ENCODE measurements around the gene LRP5. TPM values are rescaled to one million over a fixed set of nuclear protein-coding genes. Genes with fewer than 3 reads are reported as not detected.
A peak's percentile ranks its signal among the peaks of the same experiment; 100 is the strongest.
"Not testable (repeated sequence)": the region's sequence is repeated elsewhere in the genome, so short reads cannot be mapped to it uniquely, and the experiment has no call there.

The LRP5 gene
- total RNA-seq, 2 donors from 2014 or later = 48.3 to 57.1 TPM

DNA sequence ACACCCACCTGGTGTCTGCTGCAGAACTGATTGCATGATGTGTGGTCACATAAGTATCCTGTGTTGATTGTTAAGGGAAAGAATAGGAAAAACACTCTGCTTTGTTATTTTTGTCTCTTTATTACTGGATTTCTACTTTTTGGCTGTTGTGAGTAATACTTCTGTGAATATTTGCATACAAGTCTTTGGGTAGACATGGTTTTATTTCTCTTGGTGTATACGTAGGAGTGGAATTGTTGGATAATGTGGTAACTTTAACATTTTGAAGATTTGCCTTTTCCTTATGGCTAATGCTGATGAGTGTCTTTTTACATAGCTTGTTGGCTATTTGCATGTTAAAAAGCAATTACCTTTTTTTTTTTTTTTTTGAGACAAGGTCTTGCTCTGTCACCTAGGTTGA is 161.3 kb downstream of the LRP5 start:
- H3K36me3 ChIP-seq = no peaks in the 10 kb centered on the region
- H3K9me3 ChIP-seq = no peaks in the 10 kb centered on the region
- no peak for TF ChIP-seq POLR2AphosphoS5 (IDR thresholded peaks at IDR 0.05)
- TF ChIP-seq, protein P1, sequence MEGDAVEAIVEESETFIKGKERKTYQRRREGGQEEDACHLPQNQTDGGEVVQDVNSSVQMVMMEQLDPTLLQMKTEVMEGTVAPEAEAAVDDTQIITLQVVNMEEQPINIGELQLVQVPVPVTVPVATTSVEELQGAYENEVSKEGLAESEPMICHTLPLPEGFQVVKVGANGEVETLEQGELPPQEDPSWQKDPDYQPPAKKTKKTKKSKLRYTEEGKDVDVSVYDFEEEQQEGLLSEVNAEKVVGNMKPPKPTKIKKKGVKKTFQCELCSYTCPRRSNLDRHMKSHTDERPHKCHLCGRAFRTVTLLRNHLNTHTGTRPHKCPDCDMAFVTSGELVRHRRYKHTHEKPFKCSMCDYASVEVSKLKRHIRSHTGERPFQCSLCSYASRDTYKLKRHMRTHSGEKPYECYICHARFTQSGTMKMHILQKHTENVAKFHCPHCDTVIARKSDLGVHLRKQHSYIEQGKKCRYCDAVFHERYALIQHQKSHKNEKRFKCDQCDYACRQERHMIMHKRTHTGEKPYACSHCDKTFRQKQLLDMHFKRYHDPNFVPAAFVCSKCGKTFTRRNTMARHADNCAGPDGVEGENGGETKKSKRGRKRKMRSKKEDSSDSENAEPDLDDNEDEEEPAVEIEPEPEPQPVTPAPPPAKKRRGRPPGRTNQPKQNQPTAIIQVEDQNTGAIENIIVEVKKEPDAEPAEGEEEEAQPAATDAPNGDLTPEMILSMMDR (IDR thresholded peaks at IDR 0.05) = no peak
- TF ChIP-seq POLR2A (IDR thresholded peaks at IDR 0.05) = no peak
- intact Hi-C loops (cut with DNase I) = no loop called here
- H3K4me3 ChIP-seq = no peak overlapping the region
- H3K27ac ChIP-seq = no peak overlapping the region
- peaks cover 14% of the 10 kb centered on the region for H3K4me1 ChIP-seq (replicated peaks)
- no peak for DNase-seq (ENCODE audit: low spot score)
- H3K27me3 ChIP-seq (replicated peaks; ENCODE audit: insufficient read depth) = no peaks in the 10 kb centered on the region
- WGBS = 88% methylated on average over 1 of the region's 1 CpG

DNA sequence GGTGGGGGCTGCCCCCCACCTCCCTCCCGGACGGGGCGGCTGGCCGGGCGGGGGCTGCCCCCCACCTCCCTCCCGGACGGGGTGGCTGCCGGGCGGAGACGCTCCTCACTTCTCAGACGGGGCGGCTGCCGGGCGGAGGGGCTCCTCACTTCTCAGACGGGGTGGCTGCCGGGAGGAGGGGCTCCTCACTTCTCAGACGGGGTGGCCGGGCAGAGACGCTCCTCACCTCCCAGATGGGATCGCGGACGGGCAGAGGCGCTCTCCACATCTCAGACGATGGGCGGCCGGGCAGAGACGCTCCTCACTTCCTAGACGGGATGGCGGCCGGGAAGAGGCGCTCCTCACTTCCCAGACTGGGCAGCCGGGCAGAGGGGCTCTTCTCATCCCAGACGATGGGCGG is 163.2 kb downstream of the LRP5 start:
- 93% methylated on average over 28 of the region's 34 CpGs for WGBS
- H3K36me3 ChIP-seq; H3K27me3 ChIP-seq (replicated peaks; ENCODE audit: insufficient read depth); H3K9me3 ChIP-seq; H3K27ac ChIP-seq; H3K4me3 ChIP-seq; DNase-seq (ENCODE audit: low spot score); intact Hi-C loops (cut with DNase I); H3K4me1 ChIP-seq (replicated peaks): not testable (repeated sequence)

DNA sequence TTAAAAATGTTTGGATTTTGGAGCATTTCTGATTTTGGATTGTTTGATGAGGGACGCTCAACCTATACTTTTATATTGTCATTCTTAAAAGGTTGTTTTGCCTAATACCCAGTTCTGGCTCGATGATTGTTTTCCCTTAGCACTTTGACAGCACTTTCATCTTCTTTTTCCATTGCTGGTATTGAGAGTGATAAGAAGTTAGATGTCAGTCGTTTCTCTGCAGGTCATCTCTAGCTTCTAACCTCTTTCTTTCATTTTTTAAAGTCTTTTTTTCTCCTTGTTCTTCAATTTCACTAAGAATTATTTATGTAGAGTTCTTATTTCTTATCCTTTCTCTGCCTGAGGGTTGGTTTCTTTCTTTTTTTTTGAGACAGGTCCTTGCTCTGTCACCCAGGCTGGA is 167.0 kb downstream of the LRP5 start:
- H3K27me3 ChIP-seq (replicated peaks; ENCODE audit: insufficient read depth) = no peaks in the 10 kb centered on the region
- WGBS = 91% methylated on average over 3 of the region's 3 CpGs
- intact Hi-C loops (cut with DNase I) = no loop called here
- DNase-seq (ENCODE audit: low spot score) = no peak
- no peaks in the 10 kb centered on the region for H3K36me3 ChIP-seq
- TF ChIP-seq POLR2AphosphoS5 (IDR thresholded peaks at IDR 0.05) (no peak), POLR2A (IDR thresholded peaks at IDR 0.05) (no peak)
- TF ChIP-seq, protein P1 (IDR thresholded peaks at IDR 0.05) = no peak
- no peaks in the 10 kb centered on the region for H3K9me3 ChIP-seq
- H3K27ac ChIP-seq = no peak overlapping the region
- peaks cover 9% of the 10 kb centered on the region for H3K4me1 ChIP-seq (replicated peaks)
- H3K4me3 ChIP-seq = no peak overlapping the region

DNA sequence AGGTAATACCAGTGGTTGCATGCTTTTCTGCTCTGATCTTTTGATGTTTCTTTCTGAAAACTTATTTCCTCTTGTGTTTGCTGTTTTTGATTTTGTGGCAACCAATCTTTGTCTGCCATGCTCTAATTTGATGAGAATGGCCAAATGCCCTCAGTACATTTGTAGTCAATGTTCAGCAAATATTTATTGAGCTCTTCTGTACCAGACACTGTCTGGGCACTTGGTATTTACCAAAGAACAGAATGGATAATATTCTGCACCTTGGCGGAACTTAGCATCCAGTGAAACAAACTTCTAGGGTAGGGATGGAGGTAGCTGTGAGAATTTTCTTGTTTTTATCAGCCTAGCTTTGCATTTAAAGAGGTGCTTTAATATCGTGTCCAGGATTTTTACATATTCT is 167.8 kb downstream of the LRP5 start:
- H3K4me1 ChIP-seq (replicated peaks) = peaks cover 9% of the 10 kb centered on the region
- no peaks in the 10 kb centered on the region for H3K36me3 ChIP-seq
- TF ChIP-seq, protein P1 (IDR thresholded peaks at IDR 0.05) = no peak
- TF ChIP-seq POLR2AphosphoS5 (IDR thresholded peaks at IDR 0.05) = peak; percentile 74
- no peak for TF ChIP-seq POLR2A (IDR thresholded peaks at IDR 0.05)
- no peak for DNase-seq (ENCODE audit: low spot score)
- no peak overlapping the region for H3K27ac ChIP-seq
- H3K9me3 ChIP-seq = no peaks in the 10 kb centered on the region
- H3K4me3 ChIP-seq = no peak overlapping the region
- 36% methylated on average over 2 of the region's 2 CpGs for WGBS
- H3K27me3 ChIP-seq (replicated peaks; ENCODE audit: insufficient read depth) = no peaks in the 10 kb centered on the region
- intact Hi-C loops (cut with DNase I) = no loop called here

DNA sequence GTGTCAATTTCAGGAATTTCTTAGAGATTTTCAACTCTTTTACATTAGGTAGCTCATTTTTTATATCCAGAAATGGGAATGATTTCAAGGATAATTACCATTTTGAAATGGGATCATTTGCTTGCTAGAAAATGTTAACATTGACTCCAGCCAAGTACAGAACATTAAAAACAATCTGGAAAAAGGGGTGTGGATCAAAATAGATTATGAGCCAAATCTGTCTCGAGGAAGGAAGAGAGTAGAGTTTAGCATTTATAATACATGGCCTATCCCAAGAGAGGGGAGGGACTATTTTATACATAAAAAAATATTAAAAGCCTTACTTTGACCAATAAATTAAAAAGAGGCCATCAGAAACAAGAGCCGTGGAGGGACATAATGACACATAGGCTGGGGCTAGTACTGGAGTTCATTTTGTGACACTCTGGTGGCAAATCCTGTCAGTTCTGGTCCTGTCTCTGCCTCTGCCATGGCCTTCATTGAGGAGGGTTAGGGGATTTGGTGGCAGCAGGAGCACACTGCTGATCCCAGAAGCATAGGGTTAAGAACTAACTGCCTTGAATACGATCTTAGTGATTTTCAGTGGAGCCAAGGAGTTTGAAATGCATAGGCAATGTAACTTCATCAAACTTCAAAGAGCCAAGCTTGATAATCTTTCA is 168.6 kb downstream of the LRP5 start:
- H3K4me1 ChIP-seq (replicated peaks) = peaks cover 9% of the 10 kb centered on the region
- H3K27me3 ChIP-seq (replicated peaks; ENCODE audit: insufficient read depth) = no peaks in the 10 kb centered on the region
- 36% methylated on average over 3 of the region's 3 CpGs for WGBS
- TF ChIP-seq, protein P1 (IDR thresholded peaks at IDR 0.05) = no peak
- TF ChIP-seq POLR2AphosphoS5 (IDR thresholded peaks at IDR 0.05) (no peak), POLR2A (IDR thresholded peaks at IDR 0.05) (no peak)
- H3K27ac ChIP-seq = no peak overlapping the region
- H3K4me3 ChIP-seq = no peak overlapping the region
- intact Hi-C loops (cut with DNase I) = no loop called here
- H3K9me3 ChIP-seq = no peaks in the 10 kb centered on the region
- H3K36me3 ChIP-seq = no peaks in the 10 kb centered on the region
- no peak for DNase-seq (ENCODE audit: low spot score)
